Activated CD4-positive, CD25-positive, alpha-beta regulatory T cell (primary cell): Measurements from ENCODE around the gene CCDC188.

ENCODE experiments used
- DNase-seq, 4 experiments: peaks; one replicate each; lab custom pipeline; 2025; lab: John Stamatoyannopoulos, UW

Gene CCDC188

GRCh38 chr22:20105456-20106204 is 45.2 kb downstream of the CCDC188 start:
- no peak for DNase-seq

DNA sequence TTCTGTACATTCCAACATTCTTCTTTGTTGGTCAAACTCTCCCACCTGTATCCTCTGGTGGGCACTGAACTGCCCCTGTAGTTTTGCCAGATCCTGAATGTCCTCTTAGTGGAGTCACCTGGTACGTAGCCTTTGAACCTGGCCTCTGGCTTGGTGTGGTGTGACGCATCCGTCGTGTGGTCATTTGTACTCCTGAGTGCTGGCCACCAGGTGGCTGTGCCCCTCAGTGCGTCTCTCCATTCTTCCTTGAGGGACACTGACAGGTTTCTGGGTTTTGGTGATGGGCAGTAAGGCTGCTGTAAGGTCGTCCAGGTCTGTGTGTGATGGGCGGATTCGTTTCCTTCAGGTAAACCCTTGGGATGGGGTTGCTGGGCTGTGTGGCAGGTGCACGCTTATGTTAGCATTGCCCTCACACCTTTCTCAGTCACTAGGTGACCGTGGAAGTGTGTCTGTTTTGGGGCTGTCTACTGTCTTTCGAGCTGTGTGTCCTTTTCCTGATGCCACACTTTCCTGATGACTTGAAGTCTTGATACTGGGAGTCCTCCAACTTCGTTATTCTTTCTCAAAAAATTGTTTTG is 48.6 kb downstream of the CCDC188 start:
- DNase-seq = no peak

DNA sequence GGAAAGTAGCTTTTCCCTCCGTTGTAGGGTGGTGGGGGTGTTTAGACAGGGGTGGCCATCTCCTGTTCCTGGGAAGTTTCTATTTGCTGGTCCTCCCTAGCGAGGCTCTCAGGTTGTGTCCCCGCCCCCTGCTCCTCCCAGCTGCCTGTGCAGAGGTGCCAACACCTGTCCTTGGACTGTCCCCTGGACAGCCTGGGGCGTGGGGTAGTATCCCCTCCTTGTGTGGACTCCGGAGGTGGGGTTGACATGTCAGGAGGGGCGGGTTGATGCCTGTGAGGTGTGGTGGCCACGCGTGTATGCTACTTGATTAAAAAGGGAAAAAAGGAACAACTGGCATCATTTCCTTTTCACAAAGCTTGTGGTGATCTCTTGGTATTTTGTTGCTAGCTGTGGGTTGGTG is 49.2 kb downstream of the CCDC188 start:
- DNase-seq = no peak

DNA sequence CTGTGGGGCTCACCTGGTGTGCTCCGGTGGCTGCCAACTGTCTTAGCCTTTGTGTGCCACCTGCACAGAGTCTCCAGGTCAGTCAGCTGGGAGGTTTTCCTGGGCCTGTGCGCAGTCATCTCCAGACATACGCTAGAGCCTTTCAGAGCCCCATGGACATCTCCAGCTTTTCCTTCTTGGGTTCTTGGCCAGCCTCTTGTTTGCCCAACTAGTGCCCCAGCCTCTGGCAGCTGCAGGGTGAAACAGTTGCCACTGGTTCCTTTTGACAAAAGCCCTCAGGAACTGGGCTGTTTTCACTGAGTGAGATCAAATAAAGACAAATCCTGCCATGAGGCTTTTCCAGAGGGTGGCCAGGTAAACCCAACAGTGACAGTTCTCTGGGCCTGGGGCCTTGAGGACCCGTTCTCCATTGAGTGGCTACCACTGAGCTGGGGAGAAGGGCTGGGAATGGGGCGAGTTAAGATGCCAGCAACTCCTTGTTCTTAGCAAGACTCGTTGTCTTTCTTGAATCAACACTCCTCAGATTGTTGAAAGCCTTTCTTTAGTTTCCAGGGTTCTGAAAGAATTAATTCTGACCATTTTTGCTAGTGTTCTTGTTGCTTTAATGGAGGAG is 51.6 kb downstream of the CCDC188 start:
- DNase-seq = no peak
